WTC11 (cell line): ENCODE results near the gene VEGFC. TPM values are rescaled to one million over a fixed set of nuclear protein-coding genes. Genes with fewer than 3 reads are reported as not detected.

Experiments used
- ATAC-seq: fragments of 200-7000 bp; cut with Tn5 transposase; 2 replicates; pipeline ENCODE4 v1.10.0; 2021; ENCODE audit warnings: mild to moderate bottlenecking, moderate library complexity
- CTCF ChIA-PET: fragments of 300-600 bp; sonication (Branson Sonifier 250); formaldehyde crosslinking; loops from one replicate; lab custom pipeline; 2021; ENCODE audit warnings: antibody characterized with exemption; lab: Charles Lee
- POLR2A ChIA-PET: fragments of 350-600 bp; sonication (Branson Sonifier 250); formaldehyde crosslinking; loops from one replicate; lab custom pipeline; 2021; ENCODE audit warnings: antibody characterized with exemption; lab: Charles Lee
- DNase-seq: peaks from one replicate; pipeline ENCODE4 v3.0.0; 2021; ENCODE audit warnings: low spot score
- H3K27ac Mint-ChIP-seq: 2 replicates; pipeline ENCODE4 v1.8.0; 2021; ENCODE audit warnings: mixed read lengths
- H3K27me3 Mint-ChIP-seq: 2 replicates; pipeline ENCODE4 v1.8.0; 2021; ENCODE audit warnings: low read depth, mild to moderate bottlenecking, moderate library complexity, mixed read lengths
- H3K36me3 Mint-ChIP-seq: 2 replicates; pipeline ENCODE4 v1.8.0; 2021; ENCODE audit warnings: mixed read lengths
- H3K4me1 Mint-ChIP-seq: 2 replicates; pipeline ENCODE4 v1.8.0; 2022; ENCODE audit warnings: mixed read lengths
- H3K4me3 Mint-ChIP-seq: 2 replicates; pipeline ENCODE4 v1.8.0; 2021; ENCODE audit warnings: mild to moderate bottlenecking, moderate library complexity, mixed read lengths
- H3K9me3 Mint-ChIP-seq: 2 replicates; pipeline ENCODE4 v1.8.0; 2021; ENCODE audit warnings: mixed read lengths
- KAT7 ChIP-seq: sonication (generic); formaldehyde crosslinking; IDR thresholded peaks from 2 replicates; pipeline ENCODE4 v1.8.1; 2023; ENCODE audit warnings: missing genetic modification reagents, mild to moderate bottlenecking, borderline replicate concordance
- NFYB ChIP-seq: sonication (generic); formaldehyde crosslinking; conservative IDR thresholded peaks from 2 replicates; pipeline ENCODE4 v1.8.0; 2022; ENCODE audit warnings: low read depth, missing genetic modification reagents
- OVOL2 ChIP-seq: fragments of 250-450 bp; sonication (Bioruptor Pico); IDR thresholded peaks from 2 replicates; pipeline ENCODE4 v1.9.0; 2021; ENCODE audit warnings: mild to moderate bottlenecking, borderline replicate concordance
- TCF7 ChIP-seq: sonication (generic); formaldehyde crosslinking; IDR thresholded peaks from 2 replicates; pipeline ENCODE4 v1.8.0; 2022; ENCODE audit warnings: mild to moderate bottlenecking, low read depth, missing genetic modification reagents, moderate library complexity
- TEAD1 ChIP-seq: sonication (generic); formaldehyde crosslinking; IDR thresholded peaks from 2 replicates; pipeline ENCODE4 v1.8.0; 2022; ENCODE audit warnings: mild to moderate bottlenecking, missing genetic modification reagents
- ZNF317 ChIP-seq: sonication (generic); formaldehyde crosslinking; IDR thresholded peaks from 2 replicates; pipeline ENCODE4 v1.8.1; 2023; ENCODE audit warnings: low read depth, mild to moderate bottlenecking, moderate library complexity, missing genetic modification reagents, borderline replicate concordance
- ZNF423 ChIP-seq: fragments of 250-450 bp; sonication (Bioruptor Pico); IDR thresholded peaks from 2 replicates; pipeline ENCODE4 v2.1.2; 2022; ENCODE audit warnings: mild to moderate bottlenecking, moderate library complexity
- total RNA-seq: library from RNA; stranded (reverse); gene quantifications from 3 replicates; pipeline ENCODE4 v1.2.3, GENCODE V29; 2021
- TF ChIP-seq, protein P1 (sequence below): sonication (generic); formaldehyde crosslinking; IDR thresholded peaks from 2 replicates; pipeline ENCODE4 v1.8.0; 2022; ENCODE audit warnings: mild to moderate bottlenecking, missing genetic modification reagents
- TF ChIP-seq, protein P2 (sequence below): fragments of 250-450 bp; sonication (Bioruptor Pico); IDR thresholded peaks from 2 replicates; pipeline ENCODE4 v2.1.2; 2022; ENCODE audit warnings: mild to moderate bottlenecking, moderate library complexity
- TF ChIP-seq, protein P3 (sequence below): sonication (generic); formaldehyde crosslinking; IDR thresholded peaks from 2 replicates; pipeline ENCODE4 v1.8.0; 2022; ENCODE audit warnings: mild to moderate bottlenecking, missing genetic modification reagents
- TF ChIP-seq, protein P4 (sequence below): fragments of 250-450 bp; sonication (Bioruptor Pico); IDR thresholded peaks from 2 replicates; pipeline ENCODE4 v1.9.0; 2021; ENCODE audit warnings: mild to moderate bottlenecking
- TF ChIP-seq, protein P5 (sequence below): sonication (generic); formaldehyde crosslinking; IDR thresholded peaks from 2 replicates; pipeline ENCODE4 v1.8.1; 2022; ENCODE audit warnings: missing genetic modification reagents, borderline replicate concordance
- TF ChIP-seq, protein P6 (sequence below): sonication (generic); formaldehyde crosslinking; IDR thresholded peaks from 2 replicates; pipeline ENCODE4 v1.8.1; 2023; ENCODE audit warnings: mild to moderate bottlenecking, missing genetic modification reagents
- TF ChIP-seq, protein P7 (sequence below): fragments of 250-450 bp; sonication (Bioruptor Pico); conservative IDR thresholded peaks from 2 replicates; pipeline ENCODE4 v1.9.0; 2021; ENCODE audit warnings: mild to moderate bottlenecking
- TF ChIP-seq, protein P8 (sequence below): sonication (generic); formaldehyde crosslinking; IDR thresholded peaks from 2 replicates; pipeline ENCODE4 v1.8.1; 2023; ENCODE audit warnings: mild to moderate bottlenecking, missing genetic modification reagents, moderate library complexity

The VEGFC gene
- total RNA-seq, 1 experiment from 2014 or later: 0.61 TPM

DNA sequence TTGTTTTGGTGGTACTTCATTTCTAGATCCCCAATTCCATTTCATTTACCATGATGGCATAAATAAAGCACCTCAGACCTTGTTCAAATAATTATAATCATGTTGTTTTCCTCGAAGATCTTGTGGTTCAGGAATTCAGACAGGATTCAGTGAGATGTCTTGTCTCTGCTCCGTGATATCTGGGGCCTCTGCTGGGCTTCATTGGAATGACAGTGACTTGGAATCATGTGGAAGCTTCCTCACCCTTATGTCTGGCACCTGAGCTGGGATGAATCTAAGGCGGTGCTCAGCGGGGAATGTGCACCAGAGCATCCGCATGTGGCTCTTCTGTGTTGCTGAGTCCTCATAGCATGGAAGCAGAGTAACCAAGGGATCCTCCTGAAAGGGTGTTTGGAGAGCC is 132.2 kb downstream of the VEGFC start:
- Mint-ChIP-seq H3K36me3 (no peaks in the 10 kb centered on the region), H3K27me3 (no peaks in the 10 kb centered on the region), H3K9me3 (peaks cover 9% of the 10 kb centered on the region), H3K4me1 (no peaks in the 10 kb centered on the region; the same call in 1 of the 2 replicates), H3K4me3 (no peak overlapping the region), H3K27ac (no peak overlapping the region)
- CTCF ChIA-PET: no interaction called here
- ATAC-seq (peak; percentile 94), DNase-seq (peak; percentile 20)
- POLR2A ChIA-PET: no interaction called here
- TF ChIP-seq KAT7 (CRISPR knock-in tag) (no peak), TCF7 (CRISPR knock-in tag) (no peak)
- TF ChIP-seq, protein P1, sequence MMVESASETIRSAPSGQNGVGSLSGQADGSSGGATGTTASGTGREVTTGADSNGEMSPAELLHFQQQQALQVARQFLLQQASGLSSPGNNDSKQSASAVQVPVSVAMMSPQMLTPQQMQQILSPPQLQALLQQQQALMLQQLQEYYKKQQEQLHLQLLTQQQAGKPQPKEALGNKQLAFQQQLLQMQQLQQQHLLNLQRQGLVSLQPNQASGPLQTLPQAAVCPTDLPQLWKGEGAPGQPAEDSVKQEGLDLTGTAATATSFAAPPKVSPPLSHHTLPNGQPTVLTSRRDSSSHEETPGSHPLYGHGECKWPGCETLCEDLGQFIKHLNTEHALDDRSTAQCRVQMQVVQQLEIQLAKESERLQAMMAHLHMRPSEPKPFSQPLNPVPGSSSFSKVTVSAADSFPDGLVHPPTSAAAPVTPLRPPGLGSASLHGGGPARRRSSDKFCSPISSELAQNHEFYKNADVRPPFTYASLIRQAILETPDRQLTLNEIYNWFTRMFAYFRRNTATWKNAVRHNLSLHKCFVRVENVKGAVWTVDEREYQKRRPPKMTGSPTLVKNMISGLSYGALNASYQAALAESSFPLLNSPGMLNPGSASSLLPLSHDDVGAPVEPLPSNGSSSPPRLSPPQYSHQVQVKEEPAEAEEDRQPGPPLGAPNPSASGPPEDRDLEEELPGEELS (CRISPR knock-in tag): no peak
- TF ChIP-seq, protein P2, sequence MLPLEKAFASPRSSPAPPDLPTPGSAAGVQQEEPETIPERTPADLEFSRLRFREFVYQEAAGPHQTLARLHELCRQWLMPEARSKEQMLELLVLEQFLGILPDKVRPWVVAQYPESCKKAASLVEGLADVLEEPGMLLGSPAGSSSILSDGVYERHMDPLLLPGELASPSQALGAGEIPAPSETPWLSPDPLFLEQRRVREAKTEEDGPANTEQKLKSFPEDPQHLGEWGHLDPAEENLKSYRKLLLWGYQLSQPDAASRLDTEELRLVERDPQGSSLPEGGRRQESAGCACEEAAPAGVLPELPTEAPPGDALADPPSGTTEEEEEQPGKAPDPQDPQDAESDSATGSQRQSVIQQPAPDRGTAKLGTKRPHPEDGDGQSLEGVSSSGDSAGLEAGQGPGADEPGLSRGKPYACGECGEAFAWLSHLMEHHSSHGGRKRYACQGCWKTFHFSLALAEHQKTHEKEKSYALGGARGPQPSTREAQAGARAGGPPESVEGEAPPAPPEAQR: no peak
- TF ChIP-seq, all 79 proteins: peak for 0

DNA sequence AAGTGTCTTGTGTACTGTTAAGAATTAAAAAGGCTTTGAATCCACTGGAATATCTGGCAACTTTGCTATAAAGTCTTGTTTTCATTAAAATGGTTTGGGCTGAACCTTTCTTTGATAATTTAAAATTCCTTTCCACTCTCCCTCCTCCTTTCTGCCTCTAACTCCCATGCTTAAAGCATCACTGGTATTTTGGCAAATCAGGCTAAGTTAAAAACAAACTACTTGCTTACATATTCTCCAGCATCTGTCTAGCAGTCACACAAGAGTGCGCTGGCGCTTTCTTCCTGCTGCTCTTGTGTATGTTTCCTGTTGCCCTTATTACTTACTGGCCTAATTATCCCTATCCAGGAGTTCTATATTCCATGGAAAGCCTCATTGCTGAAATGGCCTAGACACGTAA is 136.6 kb downstream of the VEGFC start:
- Mint-ChIP-seq H3K36me3 (no peaks in the 10 kb centered on the region), H3K27ac (no peak overlapping the region), H3K4me3 (no peak overlapping the region), H3K27me3 (no peaks in the 10 kb centered on the region)
- ATAC-seq: no peak
- ChIA-PET CTCF (interaction anchor here (0.7 kb wide), 1 partner anchor 85 kb away, joined by 5 read pairs; no protein-coding TSS in a partner anchor), POLR2A (no interaction called here)
- TF ChIP-seq TEAD1 (CRISPR knock-in tag) (no peak), OVOL2 (CRISPR knock-in tag) (no peak), ZNF317 (no peak), NFYB (CRISPR knock-in tag) (no peak), ZNF423 (no peak)
- TF ChIP-seq, protein P3, sequence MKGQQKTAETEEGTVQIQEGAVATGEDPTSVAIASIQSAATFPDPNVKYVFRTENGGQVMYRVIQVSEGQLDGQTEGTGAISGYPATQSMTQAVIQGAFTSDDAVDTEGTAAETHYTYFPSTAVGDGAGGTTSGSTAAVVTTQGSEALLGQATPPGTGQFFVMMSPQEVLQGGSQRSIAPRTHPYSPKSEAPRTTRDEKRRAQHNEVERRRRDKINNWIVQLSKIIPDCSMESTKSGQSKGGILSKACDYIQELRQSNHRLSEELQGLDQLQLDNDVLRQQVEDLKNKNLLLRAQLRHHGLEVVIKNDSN (CRISPR knock-in tag): no peak
- TF ChIP-seq, protein P4, sequence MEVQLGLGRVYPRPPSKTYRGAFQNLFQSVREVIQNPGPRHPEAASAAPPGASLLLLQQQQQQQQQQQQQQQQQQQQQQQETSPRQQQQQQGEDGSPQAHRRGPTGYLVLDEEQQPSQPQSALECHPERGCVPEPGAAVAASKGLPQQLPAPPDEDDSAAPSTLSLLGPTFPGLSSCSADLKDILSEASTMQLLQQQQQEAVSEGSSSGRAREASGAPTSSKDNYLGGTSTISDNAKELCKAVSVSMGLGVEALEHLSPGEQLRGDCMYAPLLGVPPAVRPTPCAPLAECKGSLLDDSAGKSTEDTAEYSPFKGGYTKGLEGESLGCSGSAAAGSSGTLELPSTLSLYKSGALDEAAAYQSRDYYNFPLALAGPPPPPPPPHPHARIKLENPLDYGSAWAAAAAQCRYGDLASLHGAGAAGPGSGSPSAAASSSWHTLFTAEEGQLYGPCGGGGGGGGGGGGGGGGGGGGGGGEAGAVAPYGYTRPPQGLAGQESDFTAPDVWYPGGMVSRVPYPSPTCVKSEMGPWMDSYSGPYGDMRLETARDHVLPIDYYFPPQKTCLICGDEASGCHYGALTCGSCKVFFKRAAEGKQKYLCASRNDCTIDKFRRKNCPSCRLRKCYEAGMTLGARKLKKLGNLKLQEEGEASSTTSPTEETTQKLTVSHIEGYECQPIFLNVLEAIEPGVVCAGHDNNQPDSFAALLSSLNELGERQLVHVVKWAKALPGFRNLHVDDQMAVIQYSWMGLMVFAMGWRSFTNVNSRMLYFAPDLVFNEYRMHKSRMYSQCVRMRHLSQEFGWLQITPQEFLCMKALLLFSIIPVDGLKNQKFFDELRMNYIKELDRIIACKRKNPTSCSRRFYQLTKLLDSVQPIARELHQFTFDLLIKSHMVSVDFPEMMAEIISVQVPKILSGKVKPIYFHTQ: no peak
- TF ChIP-seq, protein P5, sequence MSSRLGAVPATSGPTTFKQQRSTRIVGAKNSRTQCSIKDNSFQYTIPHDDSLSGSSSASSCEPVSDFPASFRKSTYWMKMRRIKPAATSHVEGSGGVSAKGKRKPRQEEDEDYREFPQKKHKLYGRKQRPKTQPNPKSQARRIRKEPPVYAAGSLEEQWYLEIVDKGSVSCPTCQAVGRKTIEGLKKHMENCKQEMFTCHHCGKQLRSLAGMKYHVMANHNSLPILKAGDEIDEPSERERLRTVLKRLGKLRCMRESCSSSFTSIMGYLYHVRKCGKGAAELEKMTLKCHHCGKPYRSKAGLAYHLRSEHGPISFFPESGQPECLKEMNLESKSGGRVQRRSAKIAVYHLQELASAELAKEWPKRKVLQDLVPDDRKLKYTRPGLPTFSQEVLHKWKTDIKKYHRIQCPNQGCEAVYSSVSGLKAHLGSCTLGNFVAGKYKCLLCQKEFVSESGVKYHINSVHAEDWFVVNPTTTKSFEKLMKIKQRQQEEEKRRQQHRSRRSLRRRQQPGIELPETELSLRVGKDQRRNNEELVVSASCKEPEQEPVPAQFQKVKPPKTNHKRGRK (CRISPR knock-in tag): no peak
- TF ChIP-seq, protein P6, sequence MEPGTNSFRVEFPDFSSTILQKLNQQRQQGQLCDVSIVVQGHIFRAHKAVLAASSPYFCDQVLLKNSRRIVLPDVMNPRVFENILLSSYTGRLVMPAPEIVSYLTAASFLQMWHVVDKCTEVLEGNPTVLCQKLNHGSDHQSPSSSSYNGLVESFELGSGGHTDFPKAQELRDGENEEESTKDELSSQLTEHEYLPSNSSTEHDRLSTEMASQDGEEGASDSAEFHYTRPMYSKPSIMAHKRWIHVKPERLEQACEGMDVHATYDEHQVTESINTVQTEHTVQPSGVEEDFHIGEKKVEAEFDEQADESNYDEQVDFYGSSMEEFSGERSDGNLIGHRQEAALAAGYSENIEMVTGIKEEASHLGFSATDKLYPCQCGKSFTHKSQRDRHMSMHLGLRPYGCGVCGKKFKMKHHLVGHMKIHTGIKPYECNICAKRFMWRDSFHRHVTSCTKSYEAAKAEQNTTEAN (CRISPR knock-in tag): no peak
- TF ChIP-seq, protein P7, sequence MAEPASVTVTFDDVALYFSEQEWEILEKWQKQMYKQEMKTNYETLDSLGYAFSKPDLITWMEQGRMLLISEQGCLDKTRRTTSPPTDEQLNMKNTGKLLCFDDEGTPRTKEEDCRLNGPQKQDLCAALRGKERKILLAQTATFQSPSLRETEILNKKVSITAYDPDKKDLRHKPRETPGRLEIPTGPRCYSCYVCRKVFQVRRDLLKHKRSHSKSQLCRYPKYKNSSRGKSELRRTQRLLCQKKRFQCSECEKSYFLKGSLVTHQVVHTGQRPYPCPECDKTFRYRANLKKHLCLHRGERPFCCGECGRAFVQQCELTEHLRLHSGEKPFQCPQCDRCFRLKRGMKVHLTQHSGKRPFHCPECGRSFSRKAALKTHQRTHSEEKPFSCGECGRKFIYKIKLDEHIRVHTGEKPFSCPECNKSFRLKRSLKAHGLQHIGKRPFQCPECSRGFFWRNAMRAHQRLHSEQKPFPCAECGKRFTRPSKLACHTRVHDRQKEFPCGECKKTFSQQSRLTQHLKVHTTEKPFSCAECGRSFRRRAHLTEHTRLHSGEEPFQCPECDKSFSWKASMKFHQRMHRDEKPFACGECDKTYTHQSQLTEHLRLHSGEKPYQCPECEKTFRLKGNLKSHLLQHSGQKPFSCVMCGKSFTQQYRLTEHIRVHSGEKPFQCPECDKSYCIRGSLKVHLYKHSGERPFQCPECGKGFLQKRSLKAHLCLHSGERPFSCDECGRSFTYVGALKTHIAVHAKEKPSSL: no peak
- TF ChIP-seq, protein P1 (CRISPR knock-in tag): no peak
- TF ChIP-seq, protein P8, sequence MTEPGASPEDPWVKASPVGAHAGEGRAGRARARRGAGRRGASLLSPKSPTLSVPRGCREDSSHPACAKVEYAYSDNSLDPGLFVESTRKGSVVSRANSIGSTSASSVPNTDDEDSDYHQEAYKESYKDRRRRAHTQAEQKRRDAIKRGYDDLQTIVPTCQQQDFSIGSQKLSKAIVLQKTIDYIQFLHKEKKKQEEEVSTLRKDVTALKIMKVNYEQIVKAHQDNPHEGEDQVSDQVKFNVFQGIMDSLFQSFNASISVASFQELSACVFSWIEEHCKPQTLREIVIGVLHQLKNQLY: no peak
- TF ChIP-seq, all 79 proteins: peak for 0
- Mint-ChIP-seq H3K4me1 (no peaks in the 10 kb centered on the region; the same call in 1 of the 2 replicates), H3K9me3 (peaks cover 4% of the 10 kb centered on the region)
- DNase-seq: no peak
